PFSK-1 (cell line): ENCODE data around the gene ACTA1.

ENCODE experiments used
- FOXP2 ChIP-seq: optimal IDR thresholded peaks from 2 replicates; pipeline ENCODE3; 2011; ENCODE audit warnings: borderline replicate concordance, control low read depth, inconsistent platforms; ENCODE audit not compliant: insufficient read depth; ENCODE audit errors: extremely low read length, extremely low read depth
- POLR2AphosphoS5 ChIP-seq: IDR thresholded peaks from 2 replicates; pipeline ENCODE4 v1.6.1; 2012; ENCODE audit warnings: low read depth, mild to moderate bottlenecking, control low read depth, low read length, moderate library complexity
- SIN3A ChIP-seq: IDR thresholded peaks from 2 replicates; pipeline ENCODE4 v1.6.1; 2012; ENCODE audit warnings: mild to moderate bottlenecking, low read length, moderate library complexity, borderline replicate concordance; ENCODE audit not compliant: insufficient read depth
- TAF1 ChIP-seq: IDR thresholded peaks from 2 replicates; pipeline ENCODE4 v1.6.1; 2012; ENCODE audit warnings: low read length, control low read depth, borderline replicate concordance; ENCODE audit not compliant: insufficient read depth
- TF ChIP-seq, protein P1 (sequence below), 2 experiments: IDR thresholded peaks; 2 replicates each; pipeline versions ENCODE4 v1.6.1 to v1.8.0; 2011 to 2012; ENCODE audit warnings: low read depth in 2 of 2, low read length in 2 of 2, control low read depth in 1 of 2, inconsistent platforms in 1 of 2, mild to moderate bottlenecking in 1 of 2, moderate library complexity in 1 of 2; ENCODE audit not compliant: insufficient read depth in 1 of 2

ACTA1 gene

DNA sequence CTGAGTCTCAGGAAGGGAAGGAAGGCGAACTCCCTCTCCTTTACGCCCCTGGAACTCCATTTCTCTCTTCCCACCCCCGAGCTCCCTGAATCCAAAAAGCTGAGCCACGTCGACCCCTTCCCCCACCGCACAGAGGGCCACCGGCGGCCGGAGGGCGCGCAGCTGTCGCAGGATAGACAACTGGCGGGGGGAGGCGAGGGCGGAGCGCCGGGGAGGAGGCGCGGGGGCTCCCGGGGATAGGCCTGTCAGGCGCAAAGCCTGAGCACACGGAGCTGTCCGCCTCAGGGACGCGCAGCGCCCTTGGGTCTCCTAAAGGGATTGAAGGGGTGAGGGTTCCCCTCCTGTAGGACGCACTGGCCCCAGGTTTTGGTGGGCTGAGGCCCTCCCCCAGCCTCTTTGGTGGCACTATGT is 752 bp upstream of the ACTA1 start:
- no peak for TF ChIP-seq SIN3A
- TF ChIP-seq, protein P1, sequence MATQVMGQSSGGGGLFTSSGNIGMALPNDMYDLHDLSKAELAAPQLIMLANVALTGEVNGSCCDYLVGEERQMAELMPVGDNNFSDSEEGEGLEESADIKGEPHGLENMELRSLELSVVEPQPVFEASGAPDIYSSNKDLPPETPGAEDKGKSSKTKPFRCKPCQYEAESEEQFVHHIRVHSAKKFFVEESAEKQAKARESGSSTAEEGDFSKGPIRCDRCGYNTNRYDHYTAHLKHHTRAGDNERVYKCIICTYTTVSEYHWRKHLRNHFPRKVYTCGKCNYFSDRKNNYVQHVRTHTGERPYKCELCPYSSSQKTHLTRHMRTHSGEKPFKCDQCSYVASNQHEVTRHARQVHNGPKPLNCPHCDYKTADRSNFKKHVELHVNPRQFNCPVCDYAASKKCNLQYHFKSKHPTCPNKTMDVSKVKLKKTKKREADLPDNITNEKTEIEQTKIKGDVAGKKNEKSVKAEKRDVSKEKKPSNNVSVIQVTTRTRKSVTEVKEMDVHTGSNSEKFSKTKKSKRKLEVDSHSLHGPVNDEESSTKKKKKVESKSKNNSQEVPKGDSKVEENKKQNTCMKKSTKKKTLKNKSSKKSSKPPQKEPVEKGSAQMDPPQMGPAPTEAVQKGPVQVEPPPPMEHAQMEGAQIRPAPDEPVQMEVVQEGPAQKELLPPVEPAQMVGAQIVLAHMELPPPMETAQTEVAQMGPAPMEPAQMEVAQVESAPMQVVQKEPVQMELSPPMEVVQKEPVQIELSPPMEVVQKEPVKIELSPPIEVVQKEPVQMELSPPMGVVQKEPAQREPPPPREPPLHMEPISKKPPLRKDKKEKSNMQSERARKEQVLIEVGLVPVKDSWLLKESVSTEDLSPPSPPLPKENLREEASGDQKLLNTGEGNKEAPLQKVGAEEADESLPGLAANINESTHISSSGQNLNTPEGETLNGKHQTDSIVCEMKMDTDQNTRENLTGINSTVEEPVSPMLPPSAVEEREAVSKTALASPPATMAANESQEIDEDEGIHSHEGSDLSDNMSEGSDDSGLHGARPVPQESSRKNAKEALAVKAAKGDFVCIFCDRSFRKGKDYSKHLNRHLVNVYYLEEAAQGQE (IDR thresholded peaks at IDR 0.05; ENCODE audit: insufficient read depth in 1 of 2, low read depth in 2 of 2, low read length in 2 of 2), result no peak
- no peak for TF ChIP-seq FOXP2
- no peak for TF ChIP-seq TAF1

- no peak for TF ChIP-seq FOXP2
- no peak for TF ChIP-seq POLR2AphosphoS5
- TF ChIP-seq, protein P1 (IDR thresholded peaks at IDR 0.05; ENCODE audit: insufficient read depth in 1 of 2, low read depth in 2 of 2, low read length in 2 of 2), result no peak
- no peak for TF ChIP-seq SIN3A
- no peak for TF ChIP-seq TAF1
Observed at GRCh38 chr1:229433364-229434004, 410 bp downstream of the ACTA1 start.

GRCh38 chr1:229432905-229433304 is 989 bp downstream of the ACTA1 start:
- no peak for TF ChIP-seq FOXP2
- TF ChIP-seq, protein P1 (IDR thresholded peaks at IDR 0.05; ENCODE audit: insufficient read depth in 1 of 2, low read depth in 2 of 2, low read length in 2 of 2), result no peak
- TF ChIP-seq TAF1, result no peak
- no peak for TF ChIP-seq SIN3A

- TF ChIP-seq TAF1 (no peak), POLR2AphosphoS5 (no peak), SIN3A (no peak), FOXP2 (no peak)
- TF ChIP-seq, protein P1 (IDR thresholded peaks at IDR 0.05; ENCODE audit: insufficient read depth in 1 of 2, low read depth in 2 of 2, low read length in 2 of 2), result no peak
Observed at GRCh38 chr1:229432116-229432461, 1.8 kb downstream of the ACTA1 start.
